ENCODE results near the gene HCN3.
"Not testable (repeated sequence)": the region's sequence is repeated elsewhere in the genome, so short reads cannot be mapped to it uniquely, and the experiment has no call there.

HCN3 gene

GRCh38 chr1:155325603-155325893, 48.3 kb downstream of the HCN3 start:
- H3K4me1 ChIP-seq (ENCODE audit: control insufficient read depth, insufficient read depth, low read length), result peaks cover 18% of the 10 kb centered on the region
- peak overlapping the region; percentile 85 for H3K4me3 ChIP-seq (ENCODE audit: low read depth, low read length)
- H3K9ac ChIP-seq (ENCODE audit: low read depth, low read length), result no peak overlapping the region
- peaks cover 44% of the 10 kb centered on the region for H3K36me3 ChIP-seq (ENCODE audit: control insufficient read depth, insufficient read depth, low read length)
- peak overlapping the region; percentile 79 for H3K27ac ChIP-seq (ENCODE audit: low read depth, low read length)
- H3K27me3 ChIP-seq (ENCODE audit: control insufficient read depth, insufficient read depth, low read length), result peaks cover 12% of the 10 kb centered on the region
- H3K9me3 ChIP-seq (ENCODE audit: control insufficient read depth, insufficient read depth, low read length), result no peaks in the 10 kb centered on the region

GRCh38 chr1:155326020-155326526, 48.8 kb downstream of the HCN3 start:
- no peak overlapping the region for H3K27ac ChIP-seq (ENCODE audit: low read depth, low read length)
- H3K27me3 ChIP-seq (ENCODE audit: control insufficient read depth, insufficient read depth, low read length), result peaks cover 11% of the 10 kb centered on the region
- peaks cover 50% of the 10 kb centered on the region for H3K36me3 ChIP-seq (ENCODE audit: control insufficient read depth, insufficient read depth, low read length)
- no peaks in the 10 kb centered on the region for H3K9me3 ChIP-seq (ENCODE audit: control insufficient read depth, insufficient read depth, low read length)
- no peak overlapping the region for H3K9ac ChIP-seq (ENCODE audit: low read depth, low read length)
- H3K4me3 ChIP-seq (ENCODE audit: low read depth, low read length), result no peak overlapping the region
- peaks cover 18% of the 10 kb centered on the region for H3K4me1 ChIP-seq (ENCODE audit: control insufficient read depth, insufficient read depth, low read length)

GRCh38 chr1:155326631-155327037, 49.4 kb downstream of the HCN3 start:
- peaks cover 13% of the 10 kb centered on the region for H3K4me1 ChIP-seq (ENCODE audit: control insufficient read depth, insufficient read depth, low read length)
- H3K9me3 ChIP-seq (ENCODE audit: control insufficient read depth, insufficient read depth, low read length), result no peaks in the 10 kb centered on the region
- peaks cover 54% of the 10 kb centered on the region for H3K36me3 ChIP-seq (ENCODE audit: control insufficient read depth, insufficient read depth, low read length)
- H3K27ac ChIP-seq (ENCODE audit: low read depth, low read length), result no peak overlapping the region
- H3K9ac ChIP-seq (ENCODE audit: low read depth, low read length), result no peak overlapping the region
- peaks cover 5% of the 10 kb centered on the region for H3K27me3 ChIP-seq (ENCODE audit: control insufficient read depth, insufficient read depth, low read length)
- no peak overlapping the region for H3K4me3 ChIP-seq (ENCODE audit: low read depth, low read length)

GRCh38 chr1:155327981-155328380, 50.7 kb downstream of the HCN3 start:
- no peak overlapping the region for H3K27ac ChIP-seq (ENCODE audit: low read depth, low read length)
- peaks cover 54% of the 10 kb centered on the region for H3K36me3 ChIP-seq (ENCODE audit: control insufficient read depth, insufficient read depth, low read length)
- no peak overlapping the region for H3K4me3 ChIP-seq (ENCODE audit: low read depth, low read length)
- H3K9ac ChIP-seq (ENCODE audit: low read depth, low read length), result no peak overlapping the region
- H3K27me3 ChIP-seq (ENCODE audit: control insufficient read depth, insufficient read depth, low read length), result no peaks in the 10 kb centered on the region
- H3K9me3 ChIP-seq (ENCODE audit: control insufficient read depth, insufficient read depth, low read length), result no peaks in the 10 kb centered on the region
- H3K4me1 ChIP-seq (ENCODE audit: control insufficient read depth, insufficient read depth, low read length), result peaks cover 4% of the 10 kb centered on the region; the same call in 1 of the 2 replicates

GRCh38 chr1:155328856-155329255, 51.6 kb downstream of the HCN3 start:
- not testable (repeated sequence) for H3K9me3 ChIP-seq (ENCODE audit: control insufficient read depth, insufficient read depth, low read length); H3K27me3 ChIP-seq (ENCODE audit: control insufficient read depth, insufficient read depth, low read length); H3K27ac ChIP-seq (ENCODE audit: low read depth, low read length); H3K9ac ChIP-seq (ENCODE audit: low read depth, low read length); H3K4me3 ChIP-seq (ENCODE audit: low read depth, low read length); H3K4me1 ChIP-seq (ENCODE audit: control insufficient read depth, insufficient read depth, low read length)
- H3K36me3 ChIP-seq (ENCODE audit: control insufficient read depth, insufficient read depth, low read length), result peaks cover 54% of the 10 kb centered on the region

- no peak overlapping the region for H3K27ac ChIP-seq (ENCODE audit: low read depth, low read length)
- H3K27me3 ChIP-seq (ENCODE audit: control insufficient read depth, insufficient read depth, low read length), result no peaks in the 10 kb centered on the region
- H3K9ac ChIP-seq (ENCODE audit: low read depth, low read length), result no peak overlapping the region
- peaks cover 4% of the 10 kb centered on the region; the same call in 1 of the 2 replicates for H3K4me1 ChIP-seq (ENCODE audit: control insufficient read depth, insufficient read depth, low read length)
- no peaks in the 10 kb centered on the region for H3K9me3 ChIP-seq (ENCODE audit: control insufficient read depth, insufficient read depth, low read length)
- H3K4me3 ChIP-seq (ENCODE audit: low read depth, low read length), result no peak overlapping the region
- H3K36me3 ChIP-seq (ENCODE audit: control insufficient read depth, insufficient read depth, low read length), result peaks cover 61% of the 10 kb centered on the region
These were observed 52.8 kb downstream of the HCN3 start for GRCh38 chr1:155329980-155330598.

- H3K27me3 ChIP-seq (ENCODE audit: control insufficient read depth, insufficient read depth, low read length), result no peaks in the 10 kb centered on the region
- no peaks in the 10 kb centered on the region for H3K9me3 ChIP-seq (ENCODE audit: control insufficient read depth, insufficient read depth, low read length)
- H3K27ac ChIP-seq (ENCODE audit: low read depth, low read length), result no peak overlapping the region
- peaks cover 61% of the 10 kb centered on the region for H3K36me3 ChIP-seq (ENCODE audit: control insufficient read depth, insufficient read depth, low read length)
- no peak overlapping the region for H3K9ac ChIP-seq (ENCODE audit: low read depth, low read length)
- H3K4me1 ChIP-seq (ENCODE audit: control insufficient read depth, insufficient read depth, low read length), result no peaks in the 10 kb centered on the region
- no peak overlapping the region for H3K4me3 ChIP-seq (ENCODE audit: low read depth, low read length)
These were observed 57.7 kb downstream of the HCN3 start for GRCh38 chr1:155334962-155335361.

Measured in HUES48 (cell line).